ENCODE measurements around the gene ANGPTL4. TPM values are rescaled to one million over a fixed set of nuclear protein-coding genes. Genes with fewer than 3 reads are reported as not detected.
"Not testable (repeated sequence)": the region's sequence is repeated elsewhere in the genome, so short reads cannot be mapped to it uniquely, and the experiment has no call there.

Gene ANGPTL4
- polyA plus RNA-seq, 1 donor from 2014 or later = not detected

- Mint-ChIP-seq H3K4me3 (no peak overlapping the region), H3K9me3 (peaks cover 0 to 2% (median 0%) of the 10 kb centered on the region in 3 donors), H3K36me3 (no peaks in the 10 kb centered on the region), H3K27me3 (no peaks in the 10 kb centered on the region), H3K27ac (no peak overlapping the region), H3K4me1 (peaks cover 0 to 13% (median 10%) of the 10 kb centered on the region in 3 donors)
These were observed 35.8 kb downstream of the ANGPTL4 start for GRCh38 chr19:8399681-8400188.

- no peak overlapping the region for H3K27ac Mint-ChIP-seq
- H3K27me3 Mint-ChIP-seq = no peaks in the 10 kb centered on the region
- H3K4me3 Mint-ChIP-seq = no peak overlapping the region
- peaks cover 2% of the 10 kb centered on the region for H3K36me3 Mint-ChIP-seq
- H3K4me1 Mint-ChIP-seq = peaks cover 0 to 5% (median 2%) of the 10 kb centered on the region in 3 donors
- no peaks in the 10 kb centered on the region for H3K9me3 Mint-ChIP-seq
These were observed 38.0 kb downstream of the ANGPTL4 start for GRCh38 chr19:8401981-8402411.

GRCh38 chr19:8403098-8403819 is 39.3 kb downstream of the ANGPTL4 start:
- no peak overlapping the region for H3K4me3 Mint-ChIP-seq
- no peak overlapping the region for H3K27ac Mint-ChIP-seq
- peaks cover 2% of the 10 kb centered on the region for H3K36me3 Mint-ChIP-seq
- H3K4me1 Mint-ChIP-seq = peaks cover 0 to 3% (median 0%) of the 10 kb centered on the region in 3 donors
- no peaks in the 10 kb centered on the region for H3K27me3 Mint-ChIP-seq
- no peaks in the 10 kb centered on the region for H3K9me3 Mint-ChIP-seq

- Mint-ChIP-seq H3K27ac (peak overlapping the region in 1 of 3 donors; percentile 50), H3K27me3 (no peaks in the 10 kb centered on the region), H3K4me1 (peaks cover 0 to 3% (median 0%) of the 10 kb centered on the region in 3 donors), H3K9me3 (no peaks in the 10 kb centered on the region), H3K36me3 (peaks cover 2% of the 10 kb centered on the region), H3K4me3 (no peak overlapping the region)
These were observed 39.8 kb downstream of the ANGPTL4 start for GRCh38 chr19:8403820-8404109.

GRCh38 chr19:8404391-8405151 is 40.6 kb downstream of the ANGPTL4 start:
- H3K9me3 Mint-ChIP-seq = no peaks in the 10 kb centered on the region
- peak overlapping the region in 2 of 3 donors; percentile 50 to 78 for H3K27ac Mint-ChIP-seq
- no peaks in the 10 kb centered on the region for H3K27me3 Mint-ChIP-seq
- peaks cover 2% of the 10 kb centered on the region for H3K36me3 Mint-ChIP-seq
- no peak overlapping the region for H3K4me3 Mint-ChIP-seq
- peaks cover 0 to 3% (median 0%) of the 10 kb centered on the region in 3 donors for H3K4me1 Mint-ChIP-seq

GRCh38 chr19:8410718-8411117 is 46.8 kb downstream of the ANGPTL4 start:
- not testable (repeated sequence) for H3K36me3 Mint-ChIP-seq, H3K27me3 Mint-ChIP-seq, H3K9me3 Mint-ChIP-seq, H3K4me3 Mint-ChIP-seq, H3K4me1 Mint-ChIP-seq
- peak overlapping the region in 1 of 3 donors; percentile 19 for H3K27ac Mint-ChIP-seq

GRCh38 chr19:8412783-8413628 is 49.1 kb downstream of the ANGPTL4 start, which contains the start of gene MARCHF2:
MARCHF2 (plus strand) TSS chr19:8413305; CDS start chr19:8421841, 8,536 bp downstream.
- H3K4me1 Mint-ChIP-seq = peaks cover 5 to 7% (median 5%) of the 10 kb centered on the region in 3 donors
- no peaks in the 10 kb centered on the region for H3K36me3 Mint-ChIP-seq
- H3K4me3 Mint-ChIP-seq = peak within 1 kb of the TSS; percentile 31 to 84 (median 80)

GRCh38 chr19:8413629-8413995 is 49.7 kb downstream of the ANGPTL4 start:
- peak overlapping the region in 1 of 3 donors; percentile 63 for H3K27ac Mint-ChIP-seq
- no peaks in the 10 kb centered on the region for H3K27me3 Mint-ChIP-seq
- H3K4me1 Mint-ChIP-seq = peaks cover 5 to 7% (median 5%) of the 10 kb centered on the region in 3 donors
- no peaks in the 10 kb centered on the region for H3K9me3 Mint-ChIP-seq
- peak overlapping the region; percentile 31 to 84 (median 78) for H3K4me3 Mint-ChIP-seq
- H3K36me3 Mint-ChIP-seq = no peaks in the 10 kb centered on the region

More at GRCh38 chr19:8412783-8413628, 49.1 kb downstream of the ANGPTL4 start, which contains the start of gene MARCHF2:
- Mint-ChIP-seq H3K27ac (peak within 1 kb of the TSS in 2 of 3 donors; percentile 63 to 73), H3K27me3 (no peaks in the 10 kb centered on the region), H3K9me3 (no peaks in the 10 kb centered on the region)

- Mint-ChIP-seq H3K27me3 (no peaks in the 10 kb centered on the region), H3K36me3 (no peaks in the 10 kb centered on the region), H3K9me3 (no peaks in the 10 kb centered on the region), H3K27ac (no peak overlapping the region), H3K4me3 (no peak overlapping the region), H3K4me1 (peaks cover 4 to 5% (median 5%) of the 10 kb centered on the region in 3 donors)
These were observed 52.8 kb downstream of the ANGPTL4 start for GRCh38 chr19:8416796-8417195.

GRCh38 chr19:8421484-8422461 is 57.8 kb downstream of the ANGPTL4 start:
- H3K27ac Mint-ChIP-seq = no peak overlapping the region
- H3K4me3 Mint-ChIP-seq = no peak overlapping the region
- H3K36me3 Mint-ChIP-seq = peaks cover 4% of the 10 kb centered on the region
- H3K27me3 Mint-ChIP-seq = no peaks in the 10 kb centered on the region
- no peaks in the 10 kb centered on the region for H3K9me3 Mint-ChIP-seq
- H3K4me1 Mint-ChIP-seq = no peaks in the 10 kb centered on the region

GRCh38 chr19:8423817-8424223 is 59.9 kb downstream of the ANGPTL4 start:
- peaks cover 4% of the 10 kb centered on the region for H3K36me3 Mint-ChIP-seq
- no peaks in the 10 kb centered on the region for H3K4me1 Mint-ChIP-seq
- no peak overlapping the region for H3K27ac Mint-ChIP-seq
- no peak overlapping the region for H3K4me3 Mint-ChIP-seq
- no peaks in the 10 kb centered on the region for H3K27me3 Mint-ChIP-seq
- H3K9me3 Mint-ChIP-seq = no peaks in the 10 kb centered on the region

All from IgD-negative memory B cell (primary cell).